ENCODE data around the gene MLPH. TPM values are rescaled to one million over a fixed set of nuclear protein-coding genes. Genes with fewer than 3 reads are reported as not detected.
A peak's percentile ranks its signal among the peaks of the same experiment; 100 is the strongest.

The MLPH gene
- total RNA-seq, 2 experiments from 2014 or later: not detected

- no peak overlapping the region for H3K27ac Mint-ChIP-seq
- H3K27me3 Mint-ChIP-seq: peaks cover 3% of the 10 kb centered on the region
- ATAC-seq (ENCODE audit: low read depth): no peak
- no peaks in the 10 kb centered on the region for H3K4me1 Mint-ChIP-seq
- H3K4me3 Mint-ChIP-seq: no peak overlapping the region
- DNase-seq: no peak
- H3K36me3 Mint-ChIP-seq: no peaks in the 10 kb centered on the region
- no peaks in the 10 kb centered on the region for H3K9me3 Mint-ChIP-seq
- POLR2A ChIA-PET: no interaction called here
Measured at GRCh38 chr2:237546876-237547395, 59.9 kb downstream of the MLPH start.

DNA sequence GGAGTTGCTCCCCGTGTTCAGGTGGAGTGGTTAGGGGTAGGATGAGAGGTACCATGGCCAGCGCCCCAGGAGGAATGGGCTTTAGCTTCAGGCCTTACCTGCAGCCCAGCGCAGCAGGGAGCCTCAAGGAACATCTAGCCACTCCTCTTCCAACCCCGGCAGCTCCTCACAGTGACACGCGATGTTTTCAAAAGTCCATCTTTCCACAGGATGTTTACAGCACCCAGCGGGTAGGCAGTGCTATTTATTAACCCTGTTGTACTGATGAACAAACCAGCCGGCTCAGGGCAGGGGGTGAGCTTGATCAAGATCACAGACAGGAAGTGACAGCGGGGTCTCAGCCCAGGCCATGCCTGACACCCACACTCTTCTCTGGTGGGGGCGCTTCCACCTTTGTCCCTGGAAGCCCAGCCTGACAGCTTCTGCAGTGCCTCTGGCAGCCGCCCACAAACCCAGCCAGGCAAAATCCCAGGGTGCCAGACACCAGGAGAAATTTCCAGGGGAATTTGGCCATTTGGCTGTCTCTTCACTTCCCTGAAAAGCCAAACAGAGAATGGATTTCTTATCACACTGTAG, 60.9 kb downstream of the MLPH start:
- no peaks in the 10 kb centered on the region for H3K9me3 Mint-ChIP-seq
- H3K27me3 Mint-ChIP-seq: peaks cover 3% of the 10 kb centered on the region
- H3K36me3 Mint-ChIP-seq: no peaks in the 10 kb centered on the region
- no peak overlapping the region for H3K27ac Mint-ChIP-seq
- POLR2A ChIA-PET: no interaction called here
- DNase-seq (no peak), ATAC-seq (ENCODE audit: low read depth) (no peak)
- no peaks in the 10 kb centered on the region for H3K4me1 Mint-ChIP-seq
- H3K4me3 Mint-ChIP-seq: no peak overlapping the region

- POLR2A ChIA-PET: no interaction called here
- H3K4me1 Mint-ChIP-seq: no peaks in the 10 kb centered on the region
- H3K27ac Mint-ChIP-seq: no peak overlapping the region
- H3K4me3 Mint-ChIP-seq: no peak overlapping the region
- DNase-seq (no peak), ATAC-seq (ENCODE audit: low read depth) (no peak)
- H3K27me3 Mint-ChIP-seq: peaks cover 3% of the 10 kb centered on the region
- H3K9me3 Mint-ChIP-seq: peaks cover 6% of the 10 kb centered on the region
- H3K36me3 Mint-ChIP-seq: no peaks in the 10 kb centered on the region
Measured at GRCh38 chr2:237549216-237549615, 62.2 kb downstream of the MLPH start.

GRCh38 chr2:237549643-237550415, 62.8 kb downstream of the MLPH start:
- Mint-ChIP-seq H3K9me3 (peaks cover 8% of the 10 kb centered on the region), H3K36me3 (no peaks in the 10 kb centered on the region), H3K4me3 (no peak overlapping the region), H3K4me1 (no peaks in the 10 kb centered on the region), H3K27me3 (peaks cover 3% of the 10 kb centered on the region), H3K27ac (no peak overlapping the region)
- POLR2A ChIA-PET: no interaction called here
- ATAC-seq (ENCODE audit: low read depth) (no peak), DNase-seq (no peak)

- Mint-ChIP-seq H3K27ac (no peak overlapping the region), H3K9me3 (peaks cover 9% of the 10 kb centered on the region), H3K4me3 (no peak overlapping the region), H3K4me1 (no peaks in the 10 kb centered on the region), H3K36me3 (peaks cover 2% of the 10 kb centered on the region), H3K27me3 (peaks cover 3% of the 10 kb centered on the region)
- POLR2A ChIA-PET: no interaction called here
- DNase-seq (no peak), ATAC-seq (ENCODE audit: low read depth) (no peak)
Measured at GRCh38 chr2:237551071-237551574, 64.1 kb downstream of the MLPH start.

DNA sequence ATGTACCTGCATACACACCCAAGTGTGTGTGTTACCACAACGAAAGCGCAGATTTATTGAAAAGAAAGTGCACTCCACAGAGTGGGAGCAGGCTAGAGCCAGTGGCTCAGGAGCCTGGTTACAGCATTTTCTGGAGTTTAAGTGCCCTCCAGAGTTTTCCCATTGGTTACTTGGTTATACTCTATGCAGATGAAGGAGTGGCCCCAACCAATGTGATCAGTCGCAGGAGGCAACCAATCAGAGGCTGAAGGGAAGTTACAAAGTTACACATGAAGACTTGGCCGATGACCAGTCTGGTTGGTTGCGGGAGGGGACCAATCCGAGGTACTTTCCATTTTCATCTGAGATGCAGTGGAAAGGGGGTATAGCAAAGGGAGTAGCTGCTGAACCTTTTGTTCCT, 65.9 kb downstream of the MLPH start:
- Mint-ChIP-seq H3K27me3 (peaks cover 2% of the 10 kb centered on the region), H3K4me3 (no peak overlapping the region), H3K4me1 (peaks cover 10% of the 10 kb centered on the region), H3K27ac (no peak overlapping the region), H3K9me3 (peaks cover 13% of the 10 kb centered on the region), H3K36me3 (peaks cover 2% of the 10 kb centered on the region)
- no peak for DNase-seq
- POLR2A ChIA-PET: no interaction called here
- ATAC-seq (ENCODE audit: low read depth): no peak

GRCh38 chr2:237553948-237554347, 66.9 kb downstream of the MLPH start:
- POLR2A ChIA-PET: no interaction called here
- Mint-ChIP-seq H3K27ac (no peak overlapping the region), H3K9me3 (peaks cover 13% of the 10 kb centered on the region), H3K4me3 (no peak overlapping the region), H3K4me1 (peaks cover 10% of the 10 kb centered on the region), H3K36me3 (peaks cover 2% of the 10 kb centered on the region), H3K27me3 (peaks cover 2% of the 10 kb centered on the region)
- no peak for DNase-seq
- ATAC-seq (ENCODE audit: low read depth): no peak

GRCh38 chr2:237555560-237555959, 68.5 kb downstream of the MLPH start:
- POLR2A ChIA-PET: no interaction called here
- peaks cover 2% of the 10 kb centered on the region for H3K36me3 Mint-ChIP-seq
- peaks cover 13% of the 10 kb centered on the region for H3K9me3 Mint-ChIP-seq
- H3K27ac Mint-ChIP-seq: no peak overlapping the region
- H3K27me3 Mint-ChIP-seq: peaks cover 4% of the 10 kb centered on the region
- ATAC-seq (ENCODE audit: low read depth): no peak
- H3K4me1 Mint-ChIP-seq: peaks cover 10% of the 10 kb centered on the region
- DNase-seq: no peak
- no peak overlapping the region for H3K4me3 Mint-ChIP-seq

GRCh38 chr2:237556773-237557632, 70.0 kb downstream of the MLPH start:
- H3K27ac Mint-ChIP-seq: peak overlapping the region; percentile 69
- H3K9me3 Mint-ChIP-seq: peaks cover 13% of the 10 kb centered on the region
- peaks cover 5% of the 10 kb centered on the region for H3K27me3 Mint-ChIP-seq
- POLR2A ChIA-PET: no interaction called here
- H3K4me1 Mint-ChIP-seq: peaks cover 10% of the 10 kb centered on the region
- peak overlapping the region; percentile 8 for H3K4me3 Mint-ChIP-seq
- DNase-seq: no peak
- peak; percentile 75 for ATAC-seq (ENCODE audit: low read depth)
- H3K36me3 Mint-ChIP-seq: peaks cover 2% of the 10 kb centered on the region

DNA sequence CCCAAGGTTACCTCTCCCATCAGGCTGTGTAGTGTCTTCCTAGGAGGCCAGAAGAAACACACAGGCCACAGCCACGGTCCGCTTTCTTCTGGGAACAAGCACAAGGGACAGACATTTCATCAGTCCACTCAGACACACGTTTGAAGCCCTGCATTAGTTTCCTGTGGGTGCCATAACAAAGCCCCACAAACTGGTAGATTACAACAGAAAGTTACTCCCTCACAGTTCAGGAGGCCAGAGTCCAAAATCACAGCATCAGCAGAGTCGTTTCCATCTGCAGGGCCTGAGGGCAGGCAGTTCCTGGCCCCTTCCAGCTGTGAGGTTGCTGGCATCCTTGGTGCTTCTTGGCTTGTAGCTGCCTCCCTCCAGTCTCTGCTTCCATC, 70.6 kb downstream of the MLPH start:
- peaks cover 2% of the 10 kb centered on the region for H3K36me3 Mint-ChIP-seq
- no peak for DNase-seq
- POLR2A ChIA-PET: interaction anchor here (1.0 kb wide), 1 partner anchor 45 kb away, joined by 3 read pairs; no protein-coding TSS in a partner anchor
- peaks cover 13% of the 10 kb centered on the region for H3K9me3 Mint-ChIP-seq
- peak overlapping the region; percentile 8 for H3K4me3 Mint-ChIP-seq
- peaks cover 9% of the 10 kb centered on the region for H3K27me3 Mint-ChIP-seq
- H3K27ac Mint-ChIP-seq: peak overlapping the region; percentile 69
- H3K4me1 Mint-ChIP-seq: peaks cover 10% of the 10 kb centered on the region
- no peak for ATAC-seq (ENCODE audit: low read depth)

DNA sequence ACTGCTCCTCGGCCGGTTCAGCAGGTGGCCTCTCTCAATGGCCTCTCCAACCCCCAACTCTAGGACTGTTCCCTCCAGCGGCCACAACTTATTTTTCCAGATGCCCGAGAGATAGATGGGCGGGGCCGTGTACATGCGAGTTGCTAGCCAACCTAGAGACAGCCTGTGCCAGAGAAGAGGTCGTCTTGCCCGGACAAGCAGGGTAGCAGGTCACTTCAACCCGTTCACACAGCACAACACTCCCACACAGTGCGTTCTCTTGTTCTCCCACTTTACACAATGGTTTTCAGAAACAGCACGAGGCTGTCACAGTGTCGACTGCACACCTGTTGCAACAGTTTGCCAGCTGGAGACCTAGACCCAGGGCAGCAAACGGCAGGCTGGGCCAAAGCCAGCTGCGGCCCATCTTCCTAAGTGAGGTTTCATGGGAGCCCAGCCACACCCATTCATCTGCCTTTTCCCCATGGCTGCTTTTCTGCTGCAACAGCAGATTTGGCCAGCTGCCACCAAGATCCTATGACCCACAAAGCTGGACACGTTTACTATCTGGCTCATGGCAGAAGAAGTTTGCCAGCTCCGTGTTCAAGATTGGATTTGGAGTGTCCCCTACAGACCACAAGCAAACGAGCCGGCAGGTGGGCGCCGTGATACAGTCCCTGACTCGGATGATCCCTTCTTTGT, 72.0 kb downstream of the MLPH start:
- POLR2A ChIA-PET: no interaction called here
- Mint-ChIP-seq H3K27me3 (peaks cover 11% of the 10 kb centered on the region), H3K4me1 (peaks cover 10% of the 10 kb centered on the region), H3K36me3 (peaks cover 2% of the 10 kb centered on the region), H3K4me3 (no peak overlapping the region), H3K9me3 (peaks cover 7% of the 10 kb centered on the region), H3K27ac (no peak overlapping the region)
- DNase-seq (no peak), ATAC-seq (ENCODE audit: low read depth) (no peak)

GRCh38 chr2:237561221-237561620, 74.2 kb downstream of the MLPH start:
- ATAC-seq (ENCODE audit: low read depth) (no peak), DNase-seq (no peak)
- no peak overlapping the region for H3K27ac Mint-ChIP-seq
- peaks cover 14% of the 10 kb centered on the region for H3K27me3 Mint-ChIP-seq
- no peak overlapping the region for H3K4me3 Mint-ChIP-seq
- POLR2A ChIA-PET: no interaction called here
- no peaks in the 10 kb centered on the region for H3K36me3 Mint-ChIP-seq
- H3K4me1 Mint-ChIP-seq: peaks cover 10% of the 10 kb centered on the region
- H3K9me3 Mint-ChIP-seq: peaks cover 3% of the 10 kb centered on the region

DNA sequence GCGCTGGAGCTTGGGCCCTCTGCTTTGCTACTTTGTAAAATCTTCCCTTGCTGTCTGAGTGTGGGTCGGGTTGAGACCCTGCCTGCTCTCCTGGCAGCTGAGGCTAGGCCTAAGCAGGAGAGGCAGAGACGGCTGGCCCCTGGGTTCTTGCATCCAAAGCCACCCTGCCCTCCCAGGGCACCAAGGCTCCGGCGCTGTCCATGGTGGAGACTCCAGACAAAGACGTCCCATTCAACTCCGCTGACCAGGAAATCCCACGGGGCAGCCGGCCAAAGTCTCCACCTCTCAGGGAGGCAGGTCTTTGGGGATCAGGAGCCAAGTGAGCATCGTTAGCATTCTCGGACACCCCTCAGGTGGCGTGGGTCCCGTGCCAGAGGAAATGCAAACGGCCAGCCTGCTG, 76.8 kb downstream of the MLPH start:
- no peaks in the 10 kb centered on the region for H3K4me1 Mint-ChIP-seq

More for the DNA sequence above, 76.8 kb downstream of the MLPH start:
- Mint-ChIP-seq H3K27ac (no peak overlapping the region), H3K9me3 (no peaks in the 10 kb centered on the region), H3K27me3 (peaks cover 11% of the 10 kb centered on the region), H3K4me3 (no peak overlapping the region), H3K36me3 (no peaks in the 10 kb centered on the region)
- POLR2A ChIA-PET: no interaction called here
- no peak for DNase-seq
- no peak for ATAC-seq (ENCODE audit: low read depth)
